Measurements from ENCODE around the gene ZFYVE27.
A peak's percentile ranks its signal among the peaks of the same experiment; 100 is the strongest.
"Not testable (repeated sequence)": the region's sequence is repeated elsewhere in the genome, so short reads cannot be mapped to it uniquely, and the experiment has no call there.

ZFYVE27 gene, protein sequence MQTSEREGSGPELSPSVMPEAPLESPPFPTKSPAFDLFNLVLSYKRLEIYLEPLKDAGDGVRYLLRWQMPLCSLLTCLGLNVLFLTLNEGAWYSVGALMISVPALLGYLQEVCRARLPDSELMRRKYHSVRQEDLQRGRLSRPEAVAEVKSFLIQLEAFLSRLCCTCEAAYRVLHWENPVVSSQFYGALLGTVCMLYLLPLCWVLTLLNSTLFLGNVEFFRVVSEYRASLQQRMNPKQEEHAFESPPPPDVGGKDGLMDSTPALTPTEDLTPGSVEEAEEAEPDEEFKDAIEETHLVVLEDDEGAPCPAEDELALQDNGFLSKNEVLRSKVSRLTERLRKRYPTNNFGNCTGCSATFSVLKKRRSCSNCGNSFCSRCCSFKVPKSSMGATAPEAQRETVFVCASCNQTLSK

DNA sequence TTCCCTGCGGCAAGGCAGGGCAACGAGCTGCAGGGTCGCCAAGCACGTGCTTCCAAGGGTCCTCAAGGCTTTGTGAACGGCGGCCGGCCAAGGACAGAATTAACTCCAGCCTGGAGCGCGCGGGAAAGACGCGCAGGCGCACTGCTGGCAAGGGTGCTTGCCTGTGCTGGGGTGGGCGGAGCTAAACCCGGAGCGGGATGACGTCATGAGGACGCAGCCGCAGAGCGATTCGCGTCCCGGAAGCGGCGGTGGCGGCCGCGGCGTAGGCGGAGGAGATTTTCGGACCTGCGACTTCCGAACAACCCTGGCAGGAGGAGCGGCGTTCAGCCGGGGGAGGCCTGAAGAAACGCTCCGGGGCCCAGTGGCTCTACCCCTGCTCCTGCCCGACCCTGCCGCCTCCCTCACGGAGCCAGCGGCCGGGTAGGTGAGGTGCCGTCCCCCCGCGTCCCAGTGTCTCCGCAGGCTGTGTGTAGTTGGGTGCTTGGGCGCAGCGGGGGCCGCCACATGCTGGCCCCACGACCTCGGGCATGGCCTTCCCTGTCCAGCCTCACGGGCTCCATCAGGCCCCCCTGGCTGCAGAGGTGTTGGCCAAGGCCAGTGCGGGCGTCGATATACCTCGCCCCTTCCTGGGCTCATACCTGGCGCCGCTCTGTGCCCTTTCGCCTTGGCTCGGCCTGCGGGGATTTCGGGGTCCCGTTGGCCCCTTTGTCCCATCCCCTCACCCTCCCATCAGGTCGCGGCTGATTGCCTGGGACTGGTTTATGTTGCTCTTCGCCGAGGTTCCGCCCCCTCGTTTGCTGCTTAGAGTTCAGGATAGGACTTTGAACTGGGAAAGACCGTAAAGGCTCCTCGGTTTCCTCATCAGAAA lies at the start of gene ZFYVE27:
TSS of gene ZFYVE27 (plus strand) at position 227 of the 868 bp plus-strand sequence. CDS start 1,350 bp downstream, outside the sequence.
- peak; percentile 89 to 93 for DNase-seq (ENCODE audit: low read depth in 1 of 2, low spot score in 1 of 2)

DNA sequence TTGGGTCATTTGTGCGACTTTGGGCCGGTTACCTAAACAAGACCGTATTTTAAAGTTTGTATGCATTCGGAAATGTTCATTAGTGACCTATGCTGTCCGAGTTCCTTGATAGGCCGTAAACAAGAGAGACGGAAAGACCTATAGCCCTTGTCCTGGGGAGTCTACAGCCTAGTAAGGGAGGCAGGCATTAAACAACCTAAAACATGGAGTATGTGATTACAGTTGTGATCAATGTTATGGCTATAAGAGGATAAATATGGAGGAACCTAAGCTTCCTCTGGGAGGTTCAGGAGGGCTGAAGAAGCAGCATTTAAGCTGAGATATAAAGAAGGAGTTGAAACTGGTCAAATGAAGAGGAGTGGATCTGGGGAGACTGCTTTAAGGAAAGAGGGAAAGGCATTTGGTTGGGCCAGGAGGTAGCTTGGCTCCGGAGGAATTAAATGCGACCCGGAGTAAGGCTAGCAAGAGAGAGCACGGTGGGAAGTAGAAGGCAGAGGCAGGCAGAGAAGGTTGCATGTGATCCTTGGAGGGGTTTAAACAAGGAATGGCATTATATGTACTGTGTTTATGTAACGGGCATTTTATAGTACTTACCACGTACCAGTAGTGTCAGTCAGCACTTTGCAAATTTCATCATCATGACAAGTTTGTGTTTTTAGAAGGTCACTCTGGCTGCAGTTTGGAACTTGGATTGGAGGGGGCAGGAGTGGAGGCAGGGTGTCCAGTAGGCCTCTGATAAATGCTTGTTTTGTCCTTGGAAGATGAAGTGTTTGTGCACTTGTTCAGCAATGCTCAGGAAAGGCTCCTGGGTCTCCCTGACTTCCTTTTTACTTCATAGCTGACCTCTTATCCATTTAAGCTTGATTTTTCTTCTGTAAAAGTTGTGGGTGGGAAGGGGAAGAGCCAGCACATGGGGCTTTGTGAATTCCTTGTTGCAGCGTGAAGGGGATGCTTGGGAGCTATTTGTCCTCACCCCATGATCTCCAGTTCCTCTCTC lies 48.8 kb upstream of the ZFYVE27 start:
- no peak for DNase-seq (ENCODE audit: low read depth in 1 of 2, low spot score in 1 of 2)

DNA sequence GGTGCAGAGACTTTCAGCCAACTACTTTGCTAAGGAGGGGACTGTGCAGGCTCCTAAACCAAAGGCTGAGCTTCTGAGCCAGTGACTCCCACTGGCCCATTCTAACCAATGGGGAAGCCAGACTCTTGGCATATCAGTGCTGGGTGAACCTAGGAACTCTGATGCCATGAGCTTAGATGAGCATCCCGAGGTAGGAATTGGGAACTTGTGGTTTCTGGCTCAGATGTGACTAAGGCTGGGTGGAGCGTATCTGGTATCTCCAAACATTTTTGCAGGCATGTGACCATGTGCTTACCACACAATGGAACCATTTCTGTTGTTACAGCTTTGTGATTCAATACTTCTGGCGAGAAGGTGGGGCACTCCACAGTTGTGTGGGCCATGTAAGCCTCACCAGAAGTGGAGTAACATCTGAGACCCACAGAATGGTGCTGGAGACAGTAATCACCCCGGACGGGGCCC lies 47.3 kb upstream of the ZFYVE27 start:
- no peak for DNase-seq (ENCODE audit: low read depth in 1 of 2, low spot score in 1 of 2)

DNA sequence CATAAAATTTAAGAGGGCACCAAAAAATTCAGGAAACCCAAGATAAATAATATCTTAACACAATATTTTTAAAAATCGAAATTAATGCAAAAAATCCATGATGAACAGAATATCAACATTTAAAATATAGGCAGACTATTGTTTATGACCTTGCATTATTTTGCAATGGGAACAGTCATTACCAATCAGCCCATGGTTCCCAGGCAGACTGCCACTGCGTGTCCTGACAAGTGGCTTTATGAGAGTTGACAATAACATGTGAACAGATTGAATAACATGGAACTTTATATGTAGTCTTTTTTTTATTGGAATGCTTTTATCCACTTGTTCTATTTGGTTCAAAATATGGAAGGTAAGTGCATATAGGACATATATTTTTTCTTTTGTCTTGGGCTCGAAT lies 46.8 kb upstream of the ZFYVE27 start:
- DNase-seq (ENCODE audit: low read depth in 1 of 2, low spot score in 1 of 2): no peak

DNA sequence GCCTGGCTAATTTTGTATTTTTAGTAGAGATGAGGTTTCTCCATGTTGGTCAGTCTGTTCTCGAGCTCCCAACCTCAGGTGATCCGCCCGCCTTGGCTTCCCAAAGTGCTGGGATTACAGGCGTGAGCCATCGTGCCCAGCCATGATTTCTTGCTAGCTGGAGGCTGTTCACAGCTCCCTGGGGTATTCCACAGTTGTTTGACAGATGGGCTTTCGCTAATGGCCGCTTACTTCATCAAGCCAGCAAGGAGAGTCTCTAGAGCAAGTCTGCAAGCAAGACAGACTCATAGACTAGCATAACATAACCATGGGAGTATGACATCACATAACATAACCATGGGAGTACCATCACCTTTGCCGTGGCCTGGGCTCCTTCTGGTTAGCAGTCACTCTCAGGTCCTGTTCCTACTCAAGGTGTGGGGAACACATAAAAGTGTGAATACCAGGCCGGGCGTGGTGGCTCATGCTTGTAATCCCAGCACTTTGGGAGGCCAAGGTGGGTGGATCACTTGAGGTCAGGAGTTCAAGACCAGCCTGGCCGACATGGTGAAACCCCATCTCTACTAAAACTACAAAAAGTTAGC lies 38.8 kb upstream of the ZFYVE27 start:
- not testable (repeated sequence) for DNase-seq (ENCODE audit: low read depth in 1 of 2, low spot score in 1 of 2)

DNA sequence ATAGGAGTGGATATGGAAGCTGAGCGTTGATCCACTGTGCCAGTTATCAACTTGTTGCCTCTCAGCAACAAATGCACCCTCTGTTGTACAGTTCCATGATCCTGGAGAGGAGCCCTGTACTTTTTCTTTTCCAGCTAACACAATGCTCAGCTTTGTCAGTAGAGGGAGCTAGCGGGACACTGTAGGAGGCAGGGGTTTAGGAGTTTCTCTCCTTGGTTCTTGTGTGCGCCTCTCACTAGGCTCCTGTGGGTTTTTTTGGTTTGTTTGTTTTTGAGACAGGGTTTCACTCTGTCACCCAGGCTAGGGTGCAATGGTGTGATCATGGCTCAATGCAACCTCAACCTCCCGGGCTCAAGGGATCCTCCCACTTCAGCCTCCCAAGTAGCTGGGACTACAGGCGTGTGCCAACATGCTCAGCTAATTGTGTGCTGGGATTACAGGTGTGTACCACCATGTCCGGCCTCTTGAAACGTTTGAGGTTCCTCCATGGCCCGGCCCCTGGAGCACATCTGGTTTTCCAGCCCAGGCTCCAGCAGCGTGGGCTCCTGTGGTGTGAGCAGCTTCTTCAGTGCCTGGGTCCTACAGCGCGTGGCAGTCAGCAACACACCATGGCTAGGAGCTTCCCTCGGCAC lies 35.4 kb upstream of the ZFYVE27 start:
- no peak for DNase-seq (ENCODE audit: low read depth in 1 of 2, low spot score in 1 of 2)

DNA sequence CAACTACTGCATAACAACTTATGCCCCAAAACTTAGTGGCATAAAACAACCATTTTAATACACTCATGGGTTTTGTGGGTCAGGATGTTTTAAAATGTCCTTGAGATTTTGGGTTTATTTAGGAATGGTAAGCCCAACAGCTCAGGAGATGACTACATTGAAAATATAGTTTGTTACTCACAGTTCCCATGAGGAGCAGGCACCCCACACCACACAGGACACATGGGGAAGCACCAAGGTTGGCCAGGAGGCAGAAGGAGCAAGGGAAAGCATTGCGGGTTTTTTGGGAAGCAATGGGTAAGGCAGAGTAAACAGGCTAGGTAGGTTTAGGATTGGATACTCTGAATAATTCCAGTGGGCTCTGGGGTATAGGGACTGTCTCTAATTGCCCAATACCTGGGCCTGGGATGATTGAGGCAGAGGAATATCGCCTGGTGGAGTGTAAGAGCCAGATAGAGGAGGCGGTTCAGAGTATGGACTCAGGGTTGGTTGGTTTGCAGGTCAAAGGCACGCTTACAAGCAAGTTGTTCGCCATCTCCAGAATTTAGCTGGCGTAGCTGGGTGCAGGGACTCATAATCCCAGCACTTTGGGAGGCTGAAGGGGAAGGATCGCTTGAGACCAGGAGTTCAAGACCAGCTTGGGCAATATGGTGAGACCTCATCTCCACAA lies 33.4 kb upstream of the ZFYVE27 start:
- no peak for DNase-seq (ENCODE audit: low read depth in 1 of 2, low spot score in 1 of 2)

DNA sequence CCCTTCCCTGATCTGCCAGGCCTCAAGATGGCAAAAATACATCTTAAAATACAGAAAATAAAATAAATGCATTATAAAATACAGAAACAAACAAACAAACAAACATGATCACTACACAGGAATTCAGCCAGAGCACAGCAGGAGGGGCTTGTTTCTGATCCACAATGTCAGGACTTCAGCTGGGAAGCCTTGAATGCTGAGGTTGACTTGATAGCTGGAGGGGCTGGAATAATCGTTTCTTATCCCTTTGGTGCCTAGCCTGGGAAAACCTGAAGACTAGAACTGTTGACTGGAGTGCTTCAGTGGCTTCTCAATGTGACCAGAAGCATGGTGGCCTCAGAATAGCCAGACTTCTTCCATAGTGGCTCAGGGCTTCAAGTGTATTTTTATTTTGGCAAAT lies 32.6 kb upstream of the ZFYVE27 start:
- no peak for DNase-seq (ENCODE audit: low read depth in 1 of 2, low spot score in 1 of 2)

DNA sequence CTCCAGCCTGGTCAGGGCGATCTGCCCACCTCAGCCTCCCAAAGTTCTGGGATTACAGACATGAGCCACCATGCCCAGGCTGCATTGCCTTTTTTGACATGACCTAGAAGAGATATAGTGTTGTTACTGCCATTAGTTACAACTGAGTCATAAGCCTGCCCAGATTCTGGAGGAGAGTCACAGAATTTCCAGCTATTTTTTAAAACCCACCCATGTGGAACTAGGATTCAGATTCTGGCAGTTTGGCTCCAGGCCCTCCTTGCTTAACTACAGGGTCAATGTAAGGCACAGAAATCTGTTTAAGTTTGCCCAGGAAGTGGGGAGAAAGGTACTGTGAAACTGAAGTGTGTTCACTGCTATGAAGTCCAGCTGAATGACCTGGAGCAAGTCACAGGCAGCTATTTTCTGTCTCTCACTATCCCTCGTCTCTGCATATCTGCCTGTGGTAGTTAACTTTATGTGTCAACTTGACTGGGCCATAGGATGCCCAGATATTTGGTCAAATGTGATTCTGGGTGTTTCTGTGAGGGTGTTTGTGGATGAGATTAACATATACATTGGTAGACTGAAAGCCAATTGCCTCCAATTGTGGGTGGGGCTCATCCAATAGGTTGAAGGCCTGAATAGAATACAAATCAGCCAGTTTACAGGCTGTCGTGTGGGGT lies 31.8 kb upstream of the ZFYVE27 start:
- no peak for DNase-seq (ENCODE audit: low read depth in 1 of 2, low spot score in 1 of 2)

DNA sequence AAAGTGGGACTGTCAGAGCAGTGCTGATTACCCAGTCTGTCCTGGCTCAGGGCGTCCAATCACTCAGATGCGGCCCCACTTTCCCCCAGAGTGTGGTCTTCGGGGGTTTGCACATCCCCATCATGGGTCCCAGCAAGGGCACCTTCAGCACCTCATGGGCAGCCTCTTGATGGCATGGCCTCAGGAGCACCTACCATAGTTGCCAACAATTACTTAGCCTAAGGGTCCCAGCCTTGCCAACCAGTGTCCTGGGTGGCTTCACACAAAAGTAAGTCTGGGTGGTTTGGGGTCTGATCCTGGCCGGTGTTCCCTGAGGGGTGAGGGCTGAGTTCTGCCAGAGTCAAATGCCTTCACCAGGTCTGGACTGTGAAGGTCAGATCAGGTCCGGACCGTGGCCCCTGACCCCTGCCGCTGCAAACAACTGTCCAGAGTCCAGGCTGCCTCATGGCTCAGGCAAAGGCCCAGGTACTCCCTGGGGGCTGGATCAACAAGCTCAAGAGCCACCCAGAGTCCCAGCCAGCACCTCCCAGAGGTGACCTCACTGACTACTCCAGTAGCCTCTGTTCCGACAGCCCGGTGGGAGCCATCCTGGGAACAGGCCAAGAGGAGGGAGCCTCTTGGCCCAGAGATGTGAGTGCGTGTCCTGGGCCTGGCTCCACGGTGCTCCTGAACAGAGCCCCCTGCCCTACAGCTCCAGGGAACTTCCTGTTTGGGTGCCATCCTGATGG lies 29.6 kb upstream of the ZFYVE27 start:
- no peak for DNase-seq (ENCODE audit: low read depth in 1 of 2, low spot score in 1 of 2)

DNA sequence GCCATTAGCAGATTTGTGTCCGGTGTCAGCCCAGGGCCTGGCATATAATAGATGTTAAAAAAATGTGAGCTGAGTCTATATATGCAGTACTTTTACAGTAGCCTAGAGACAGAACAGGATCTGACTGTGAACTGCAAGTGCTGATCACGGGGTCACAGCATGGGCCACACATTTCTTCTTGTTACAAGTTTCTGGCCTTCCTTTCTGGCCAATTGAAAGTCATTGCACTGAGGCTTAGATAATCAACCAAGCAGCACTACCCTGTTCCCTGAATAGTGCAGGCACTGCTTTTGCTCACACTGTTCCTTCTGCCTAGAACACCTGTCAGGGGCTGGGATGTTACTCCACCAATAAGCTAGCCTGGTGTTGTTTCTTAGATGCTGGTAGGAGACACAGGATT lies 28.8 kb upstream of the ZFYVE27 start:
- no peak for DNase-seq (ENCODE audit: low read depth in 1 of 2, low spot score in 1 of 2)

DNA sequence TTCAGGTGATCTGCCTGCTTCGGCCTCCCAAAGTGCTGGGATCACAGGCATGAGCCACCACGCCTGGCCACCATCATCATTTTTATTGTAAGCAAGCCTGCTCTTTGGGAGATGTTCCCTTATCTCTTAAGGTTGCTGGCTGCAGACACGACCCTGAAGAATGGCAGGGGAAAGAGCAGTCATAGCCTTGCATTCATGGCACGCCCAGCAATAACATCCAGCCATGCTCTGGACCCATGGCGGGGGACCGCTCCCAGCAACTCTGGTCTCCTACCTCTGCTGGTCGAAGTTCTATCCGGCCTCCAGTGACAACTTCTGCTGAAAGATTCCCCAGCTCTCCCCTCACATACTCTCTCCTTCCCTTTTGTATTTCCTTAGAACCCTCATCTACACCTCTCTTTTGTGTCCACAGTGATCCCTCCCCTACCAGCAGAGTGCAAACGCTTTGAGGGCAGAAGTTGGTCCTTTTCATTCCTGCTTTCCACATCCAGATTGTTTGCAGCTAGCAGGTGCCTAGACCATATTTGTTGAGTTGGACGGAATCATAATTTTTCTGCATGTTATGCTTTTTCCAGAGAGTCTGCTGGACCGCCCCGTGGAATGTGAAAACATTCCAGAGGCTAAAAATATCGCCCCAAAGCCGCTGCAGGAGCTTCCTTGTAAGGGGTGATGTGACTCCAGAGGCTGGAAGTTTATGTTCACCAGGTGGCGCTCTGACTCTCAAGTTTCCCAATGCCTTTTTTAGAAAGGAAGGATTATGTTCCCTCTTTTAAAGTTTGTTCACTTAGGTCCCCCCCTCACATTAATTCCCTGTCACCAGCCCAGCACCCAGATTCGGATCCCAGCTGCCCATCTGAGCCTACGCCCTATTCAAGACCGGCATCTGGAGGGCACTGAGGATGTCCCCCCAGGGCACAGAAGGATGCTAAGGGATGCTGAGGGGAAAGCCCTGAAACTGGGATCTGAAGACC lies 27.7 kb upstream of the ZFYVE27 start:
- DNase-seq (ENCODE audit: low read depth in 1 of 2, low spot score in 1 of 2): no peak

DNA sequence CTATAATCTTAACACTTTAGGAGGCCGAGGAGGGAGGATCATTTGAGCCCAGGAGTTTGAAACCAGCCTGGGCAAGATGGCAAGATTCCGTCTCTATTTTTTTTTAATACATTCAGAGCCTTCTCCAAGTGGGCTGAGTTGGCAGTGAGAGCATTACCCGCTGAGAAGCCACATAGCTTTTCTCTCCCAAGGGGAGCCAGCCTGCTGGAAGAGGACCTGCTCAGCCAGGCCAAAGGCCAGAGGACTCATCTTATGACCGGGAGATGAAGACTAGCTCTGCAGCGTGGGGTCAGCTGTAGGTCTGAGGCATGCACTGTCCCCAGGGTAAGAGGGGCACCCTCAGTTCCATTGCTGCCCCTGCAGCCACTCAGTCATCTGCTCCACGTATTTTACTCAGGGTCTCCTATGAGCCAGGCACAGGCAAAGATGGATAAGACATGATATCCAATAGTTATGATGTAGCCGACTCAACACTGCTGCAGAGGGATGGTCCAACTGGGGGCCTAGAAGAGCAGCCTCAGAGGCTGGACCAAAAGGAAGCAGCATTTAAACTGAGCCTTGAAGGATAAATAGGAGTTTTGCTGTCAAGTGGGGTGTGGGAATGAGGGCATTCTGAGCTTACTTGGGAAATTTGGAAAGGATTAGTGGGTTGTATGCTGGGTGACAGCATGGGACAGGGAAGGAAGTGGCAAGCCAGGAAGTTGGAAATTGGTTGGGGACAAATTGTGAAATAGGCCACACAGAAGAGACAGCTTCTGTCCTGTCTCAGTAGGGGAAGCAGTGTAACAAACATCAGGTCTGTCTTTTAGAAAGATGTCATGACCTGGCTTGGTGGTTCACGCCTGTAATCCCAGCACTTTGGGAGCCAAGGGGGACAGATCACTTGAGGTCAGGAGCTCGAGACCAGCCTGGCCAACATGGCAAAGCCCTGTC lies 25.0 kb upstream of the ZFYVE27 start:
- DNase-seq (ENCODE audit: low read depth in 1 of 2, low spot score in 1 of 2): no peak

DNA sequence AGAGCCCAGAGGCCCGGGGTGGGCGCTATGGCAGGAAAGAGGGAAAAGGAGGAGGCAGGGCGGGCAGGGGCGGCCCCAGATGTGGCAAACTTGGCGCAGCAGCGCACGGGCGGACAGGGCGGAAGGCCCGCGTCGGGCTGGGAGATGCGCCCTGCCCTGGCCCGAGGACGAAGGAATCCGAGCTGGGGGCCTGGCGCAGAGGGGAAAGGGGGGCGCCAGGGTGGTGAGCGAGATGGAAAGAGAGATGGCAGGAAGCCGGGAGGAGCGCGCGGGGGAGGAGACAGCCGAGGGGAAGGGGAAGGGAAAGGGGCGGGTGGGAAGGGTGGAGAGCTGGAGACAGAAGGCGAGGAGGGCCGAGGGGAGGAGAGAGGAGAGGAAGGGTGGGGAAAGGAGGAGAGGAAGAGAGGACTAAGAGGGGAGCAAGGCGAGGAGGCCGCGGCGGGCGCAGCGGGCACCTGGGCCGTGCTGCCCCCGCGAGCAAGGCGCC lies 23.5 kb upstream of the ZFYVE27 start, which contains the start of gene MARVELD1:
TSS of gene MARVELD1 (plus strand) at position 392 of the 487 bp plus-strand sequence. CDS start 147 bp downstream, outside the sequence.
- DNase-seq (ENCODE audit: low read depth in 1 of 2, low spot score in 1 of 2): no peak

DNA sequence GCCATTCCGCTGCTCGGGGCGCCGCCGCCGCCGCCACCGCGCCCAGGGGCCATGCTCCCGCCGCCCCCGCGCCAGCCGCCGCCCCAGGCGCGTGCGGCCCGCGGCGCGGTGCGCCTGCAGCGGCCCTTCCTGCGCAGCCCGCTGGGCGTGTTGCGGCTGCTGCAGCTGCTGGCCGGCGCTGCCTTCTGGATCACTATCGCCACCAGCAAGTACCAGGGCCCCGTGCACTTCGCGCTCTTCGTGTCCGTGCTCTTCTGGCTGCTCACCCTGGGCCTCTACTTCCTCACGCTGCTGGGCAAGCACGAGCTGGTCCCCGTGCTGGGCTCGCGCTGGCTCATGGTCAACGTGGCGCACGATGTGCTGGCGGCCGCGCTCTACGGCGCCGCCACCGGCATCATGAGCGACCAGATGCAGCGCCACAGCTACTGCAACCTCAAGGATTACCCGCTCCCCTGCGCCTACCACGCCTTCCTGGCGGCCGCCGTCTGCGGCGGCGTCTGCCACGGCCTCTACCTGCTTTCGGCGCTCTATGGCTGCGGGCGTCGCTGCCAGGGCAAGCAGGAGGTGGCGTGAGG lies 23.0 kb upstream of the ZFYVE27 start:
- peak; percentile 14 to 35 for DNase-seq (ENCODE audit: low read depth in 1 of 2, low spot score in 1 of 2)

Data from stimulated activated CD4-positive, alpha-beta T cell treated with anti-CD3 and anti-CD28 coated beads, Interleukin-15, amount 100 ng/mL, for 1 hour (primary cell).